Measurements from ENCODE around the gene RTL1. TPM values are rescaled to one million over a fixed set of nuclear protein-coding genes. Genes with fewer than 3 reads are reported as not detected.
A peak's percentile ranks its signal among the peaks of the same experiment; 100 is the strongest.

The RTL1 gene
- total and polyA plus RNA-seq, 2 of the 13 experiments (the other 11 are each of a cell fraction or from before 2014, with no cell fraction given) = not detected

DNA sequence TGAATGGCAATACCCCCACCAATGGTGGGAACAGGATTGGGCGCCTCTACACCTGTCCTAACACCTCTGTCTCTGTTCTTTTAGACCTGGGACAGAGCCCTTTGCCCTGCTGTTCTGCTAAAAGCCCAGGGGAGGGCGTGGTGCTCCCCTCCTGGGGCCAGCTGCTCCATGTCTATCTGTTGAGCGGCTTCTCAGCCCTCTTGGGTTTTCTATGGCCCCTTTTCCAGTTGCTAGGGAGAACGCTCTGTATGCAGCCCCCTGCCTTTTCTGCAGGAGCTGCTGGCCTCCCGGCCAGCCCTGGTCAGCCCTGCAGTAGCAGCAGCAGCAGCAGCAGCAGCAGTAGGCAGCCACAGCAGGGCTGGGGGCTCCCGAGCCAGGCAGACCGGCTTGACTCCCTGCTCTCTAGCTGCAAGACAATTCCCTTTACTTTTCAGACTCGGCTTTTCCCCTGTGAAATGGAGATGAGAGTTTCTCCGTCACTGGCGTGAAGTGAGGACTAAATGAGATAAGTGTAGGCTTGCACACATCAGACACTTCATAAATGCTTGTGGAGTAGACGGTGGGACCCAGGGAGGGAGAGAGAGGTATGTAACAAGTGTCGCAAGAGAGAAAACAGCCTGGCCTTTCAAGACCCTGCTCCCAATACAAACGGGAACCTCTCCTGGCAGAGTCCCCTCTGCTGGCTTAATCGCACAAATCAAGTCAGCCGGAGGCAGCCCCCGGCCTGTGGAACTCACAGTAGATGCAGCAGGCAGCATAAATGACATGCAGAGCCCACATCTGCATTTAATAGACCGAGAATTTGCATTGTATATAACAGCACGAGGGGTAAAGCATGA is 1.0 kb downstream of the RTL1 start (continued):
- TF ChIP-seq, protein P1, sequence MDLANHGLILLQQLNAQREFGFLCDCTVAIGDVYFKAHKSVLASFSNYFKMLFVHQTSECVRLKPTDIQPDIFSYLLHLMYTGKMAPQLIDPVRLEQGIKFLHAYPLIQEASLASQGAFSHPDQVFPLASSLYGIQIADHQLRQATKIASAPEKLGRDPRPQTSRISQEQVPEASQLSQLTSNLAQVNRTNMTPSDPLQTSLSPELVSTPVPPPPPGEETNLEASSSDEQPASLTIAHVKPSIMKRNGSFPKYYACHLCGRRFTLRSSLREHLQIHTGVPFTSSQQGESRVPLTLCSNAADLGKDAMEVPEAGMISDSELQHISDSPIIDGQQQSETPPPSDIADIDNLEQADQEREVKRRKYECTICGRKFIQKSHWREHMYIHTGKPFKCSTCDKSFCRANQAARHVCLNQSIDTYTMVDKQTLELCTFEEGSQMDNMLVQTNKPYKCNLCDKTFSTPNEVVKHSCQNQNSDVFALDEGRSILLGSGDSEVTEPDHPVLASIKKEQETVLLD (CRISPR knock-in tag; IDR thresholded peaks at IDR 0.05; ENCODE audit: low read depth) = no peak
- TF ChIP-seq CEBPG (CRISPR knock-in tag; IDR thresholded peaks at IDR 0.05) (peak; percentile 32; the same call in 1 of the 2 replicates), HHEX (CRISPR knock-in tag; IDR thresholded peaks at IDR 0.05) (no peak), XRCC5 (optimal IDR thresholded peaks at IDR 0.05; ENCODE audit: low read length) (peak; percentile 7), FOSL2 (CRISPR knock-in tag; IDR thresholded peaks at IDR 0.05) (no peak), ZNF337 (CRISPR knock-in tag; IDR thresholded peaks at IDR 0.05; ENCODE audit: borderline replicate concordance, low read depth) (no peak), ZNF33B (CRISPR knock-in tag; IDR thresholded peaks at IDR 0.05) (no peak), SMC3 (IDR thresholded peaks at IDR 0.05; ENCODE audit: low read length) (peak; percentile 55), FOXA3 (CRISPR knock-in tag; IDR thresholded peaks at IDR 0.05) (no peak), ZNF558 (CRISPR knock-in tag; IDR thresholded peaks at IDR 0.05; ENCODE audit: borderline replicate concordance) (no peak), HDAC6 (IDR thresholded peaks at IDR 0.05; ENCODE audit: low read depth, low read length) (no peak), SRF (IDR thresholded peaks at IDR 0.05; ENCODE audit: low read depth, low read length) (no peak), ZKSCAN8 (CRISPR knock-in tag; IDR thresholded peaks at IDR 0.05; ENCODE audit: borderline replicate concordance) (peak; percentile 56; the same call in 1 of the 2 replicates), STAG1 (CRISPR knock-in tag; IDR thresholded peaks at IDR 0.05) (peak; percentile 61), ZNF501 (CRISPR knock-in tag; IDR thresholded peaks at IDR 0.05) (peak; percentile 60; the same call in 1 of the 2 replicates), SMARCC2 (IDR thresholded peaks at IDR 0.05) (no peak), MAZ (IDR thresholded peaks at IDR 0.05; ENCODE audit: borderline replicate concordance, low read depth, low read length) (no peak), MAZ (CRISPR knock-in tag; IDR thresholded peaks at IDR 0.05; ENCODE audit: low read depth) (no peak), SALL1 (CRISPR knock-in tag; IDR thresholded peaks at IDR 0.05) (no peak), ZKSCAN5 (CRISPR knock-in tag; IDR thresholded peaks at IDR 0.05) (no peak), KDM5B (CRISPR knock-in tag; IDR thresholded peaks at IDR 0.05; ENCODE audit: borderline replicate concordance) (no peak), NRL (CRISPR knock-in tag; IDR thresholded peaks at IDR 0.05; ENCODE audit: borderline replicate concordance) (peak; percentile 29; the same call in 1 of the 2 replicates), SALL2 (CRISPR knock-in tag; IDR thresholded peaks at IDR 0.05) (no peak)
- TF ChIP-seq, protein P2, sequence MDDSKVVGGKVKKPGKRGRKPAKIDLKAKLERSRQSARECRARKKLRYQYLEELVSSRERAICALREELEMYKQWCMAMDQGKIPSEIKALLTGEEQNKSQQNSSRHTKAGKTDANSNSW (CRISPR knock-in tag; IDR thresholded peaks at IDR 0.05; ENCODE audit: borderline replicate concordance) = no peak
- TF ChIP-seq, protein P3, sequence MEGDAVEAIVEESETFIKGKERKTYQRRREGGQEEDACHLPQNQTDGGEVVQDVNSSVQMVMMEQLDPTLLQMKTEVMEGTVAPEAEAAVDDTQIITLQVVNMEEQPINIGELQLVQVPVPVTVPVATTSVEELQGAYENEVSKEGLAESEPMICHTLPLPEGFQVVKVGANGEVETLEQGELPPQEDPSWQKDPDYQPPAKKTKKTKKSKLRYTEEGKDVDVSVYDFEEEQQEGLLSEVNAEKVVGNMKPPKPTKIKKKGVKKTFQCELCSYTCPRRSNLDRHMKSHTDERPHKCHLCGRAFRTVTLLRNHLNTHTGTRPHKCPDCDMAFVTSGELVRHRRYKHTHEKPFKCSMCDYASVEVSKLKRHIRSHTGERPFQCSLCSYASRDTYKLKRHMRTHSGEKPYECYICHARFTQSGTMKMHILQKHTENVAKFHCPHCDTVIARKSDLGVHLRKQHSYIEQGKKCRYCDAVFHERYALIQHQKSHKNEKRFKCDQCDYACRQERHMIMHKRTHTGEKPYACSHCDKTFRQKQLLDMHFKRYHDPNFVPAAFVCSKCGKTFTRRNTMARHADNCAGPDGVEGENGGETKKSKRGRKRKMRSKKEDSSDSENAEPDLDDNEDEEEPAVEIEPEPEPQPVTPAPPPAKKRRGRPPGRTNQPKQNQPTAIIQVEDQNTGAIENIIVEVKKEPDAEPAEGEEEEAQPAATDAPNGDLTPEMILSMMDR (CRISPR knock-in tag; IDR thresholded peaks at IDR 0.05) = peak; percentile 65
- TF ChIP-seq, protein P4, sequence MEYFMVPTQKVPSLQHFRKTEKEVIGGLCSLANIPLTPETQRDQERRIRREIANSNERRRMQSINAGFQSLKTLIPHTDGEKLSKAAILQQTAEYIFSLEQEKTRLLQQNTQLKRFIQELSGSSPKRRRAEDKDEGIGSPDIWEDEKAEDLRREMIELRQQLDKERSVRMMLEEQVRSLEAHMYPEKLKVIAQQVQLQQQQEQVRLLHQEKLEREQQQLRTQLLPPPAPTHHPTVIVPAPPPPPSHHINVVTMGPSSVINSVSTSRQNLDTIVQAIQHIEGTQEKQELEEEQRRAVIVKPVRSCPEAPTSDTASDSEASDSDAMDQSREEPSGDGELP (IDR thresholded peaks at IDR 0.05; ENCODE audit: borderline replicate concordance, low read depth) = peak; percentile 41; the same call in 1 of the 2 replicates
